Stimulated activated naive CD4-positive, alpha-beta T cell treated with Interleukin-2 at 50 U/mL for 16 hours (primary cell): ENCODE data around the gene REXO2.

Experiments
- DNase-seq: peaks from one replicate; lab custom pipeline; 2025; lab: John Stamatoyannopoulos, UW

The REXO2 gene

DNA sequence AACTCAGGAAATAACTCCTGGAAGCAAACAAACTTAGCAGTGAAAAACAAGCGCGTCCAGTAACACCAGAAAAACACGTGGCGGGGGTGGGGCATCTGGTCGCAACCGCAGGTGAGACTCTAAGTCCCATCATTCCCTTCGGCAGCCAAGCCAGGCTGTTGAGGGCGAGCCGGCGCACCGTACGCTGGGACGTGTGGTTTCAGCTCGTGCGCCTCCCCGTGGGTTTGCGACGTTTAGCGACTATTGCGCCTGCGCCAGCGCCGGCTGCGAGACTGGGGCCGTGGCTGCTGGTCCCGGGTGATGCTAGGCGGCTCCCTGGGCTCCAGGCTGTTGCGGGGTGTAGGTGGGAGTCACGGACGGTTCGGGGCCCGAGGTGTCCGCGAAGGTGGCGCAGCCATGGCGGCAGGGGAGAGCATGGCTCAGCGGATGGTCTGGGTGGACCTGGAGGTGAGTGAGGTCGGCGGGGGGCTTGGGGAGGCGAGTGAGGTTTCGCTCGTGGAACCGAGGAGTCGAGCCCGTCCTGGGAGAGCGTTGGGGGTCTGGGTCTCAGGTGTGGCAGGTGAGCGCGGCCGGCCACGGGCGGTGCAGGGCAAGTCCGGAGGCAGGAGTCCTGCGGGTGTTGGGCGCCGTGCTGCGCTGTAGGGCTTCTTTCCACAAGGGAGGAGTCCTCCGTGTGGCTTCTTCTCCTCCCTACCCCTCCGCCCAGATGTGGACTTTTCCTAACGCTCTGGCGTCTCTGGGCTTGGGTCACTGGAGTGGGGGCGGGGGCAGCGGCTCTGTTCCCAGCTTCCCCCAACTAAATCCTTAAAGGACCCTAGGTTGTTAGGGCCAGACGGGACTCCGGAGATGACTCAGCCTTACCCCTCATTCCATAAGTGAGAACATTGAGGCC, at the start of gene REXO2:
TSS of gene REXO2 (plus strand) at position 239 of the 892 bp plus-strand sequence. CDS start at position 301, 62 bp downstream.
- peak; percentile 96 for DNase-seq

- no peak for DNase-seq
Observed at GRCh38 chr11:114392735-114393667, 46.3 kb upstream of the REXO2 start.

DNA sequence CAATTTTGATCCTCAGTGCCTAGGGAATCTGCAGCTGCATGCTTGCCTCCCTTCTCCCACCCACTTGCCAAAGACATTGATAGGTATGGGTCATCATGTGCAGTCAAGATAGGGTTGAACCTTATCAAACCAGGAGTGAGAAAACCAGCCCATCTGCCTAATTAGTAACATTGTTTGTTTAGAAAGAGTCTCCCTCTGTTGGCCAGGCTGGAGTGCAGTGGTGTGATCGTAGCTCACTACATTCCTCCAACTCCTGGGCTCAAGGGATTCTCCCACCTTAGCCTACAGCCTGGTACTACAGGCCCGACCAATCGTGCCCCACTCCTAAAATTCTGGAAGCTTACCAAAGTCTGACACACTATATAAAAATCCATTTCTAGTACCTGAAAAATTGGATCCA, 43.5 kb upstream of the REXO2 start:
- no peak for DNase-seq

DNA sequence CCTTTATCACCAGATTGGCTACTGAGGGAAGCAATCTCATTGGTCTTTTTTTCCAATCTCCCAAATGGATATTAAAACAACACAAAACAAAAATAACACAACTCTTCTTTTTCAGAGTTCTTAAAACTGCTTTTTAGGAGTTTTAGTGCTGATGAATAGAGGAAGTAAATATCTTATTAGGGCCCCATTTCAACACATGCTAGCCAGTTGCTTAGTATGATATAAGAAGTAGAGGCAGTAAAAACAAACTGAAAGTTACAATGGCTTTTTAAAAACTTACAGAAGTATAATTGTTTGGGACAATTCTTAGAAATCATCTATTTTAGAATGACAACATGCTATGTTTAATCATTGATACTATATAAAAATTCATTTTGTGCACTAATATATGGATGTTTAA, 42.4 kb upstream of the REXO2 start:
- DNase-seq, result no peak

GRCh38 chr11:114397349-114397982, 41.8 kb upstream of the REXO2 start:
- DNase-seq, result no peak

DNA sequence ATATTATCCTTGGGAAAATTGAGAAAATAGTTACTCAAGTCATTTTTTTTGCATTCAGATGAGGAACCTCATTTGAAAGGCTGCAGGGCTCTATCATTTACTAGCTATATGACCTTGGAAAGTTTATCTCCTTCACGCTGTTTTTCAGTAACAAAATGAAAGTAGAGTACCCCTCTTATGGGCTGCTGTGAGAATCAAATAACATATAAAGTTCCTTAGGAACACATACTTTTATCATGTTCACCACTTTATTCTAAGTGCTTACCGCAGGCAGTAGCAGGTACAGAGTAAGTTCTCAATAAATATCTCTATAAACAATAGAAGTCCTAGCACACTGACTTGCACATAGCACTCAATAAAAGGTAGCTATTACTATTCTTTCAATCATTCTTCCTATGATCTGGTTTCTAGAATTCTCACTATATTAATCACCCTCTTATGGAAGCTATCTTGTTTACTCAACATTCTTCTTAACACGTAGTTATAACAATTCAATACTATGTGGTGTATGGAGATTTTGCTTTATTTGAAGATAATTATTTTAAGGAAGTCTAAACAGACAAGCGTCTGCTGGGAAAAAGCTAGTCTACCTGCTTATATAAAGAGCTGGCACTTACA, 40.9 kb upstream of the REXO2 start:
- DNase-seq, result no peak

DNA sequence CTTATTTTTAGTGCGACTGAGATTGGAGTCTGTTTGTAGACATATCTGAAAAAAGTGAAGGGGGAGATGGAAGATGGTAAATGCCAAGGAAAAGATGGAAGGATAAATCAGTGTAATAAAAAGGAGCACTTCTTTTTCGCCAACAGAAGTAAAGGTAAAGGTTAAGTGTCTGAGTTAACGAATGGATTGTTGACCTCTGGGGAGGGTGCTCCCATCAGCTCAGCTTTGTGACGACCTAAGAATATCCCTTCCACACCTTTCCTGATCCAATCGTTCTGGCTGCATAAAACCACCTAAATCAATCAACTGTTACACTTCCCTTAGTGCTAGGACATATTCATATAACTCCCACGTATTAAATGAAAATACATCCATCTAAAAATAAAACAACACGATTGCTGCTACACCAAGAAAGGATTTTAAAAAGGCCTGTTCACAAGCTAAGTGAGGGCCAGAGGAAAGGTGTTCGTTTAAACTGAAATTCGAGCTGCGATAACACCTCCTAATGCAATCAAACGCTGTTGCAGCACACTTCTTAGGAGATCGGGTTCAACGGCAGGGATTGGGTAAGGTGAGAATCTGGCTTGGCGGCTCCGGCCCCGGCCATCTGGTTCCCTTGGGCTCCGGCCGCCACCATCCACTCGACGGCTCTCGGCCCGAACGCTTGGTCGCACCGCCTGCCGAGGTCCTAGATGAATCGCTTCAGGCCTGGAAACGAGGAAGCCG, 39.6 kb upstream of the REXO2 start:
- no peak for DNase-seq

DNA sequence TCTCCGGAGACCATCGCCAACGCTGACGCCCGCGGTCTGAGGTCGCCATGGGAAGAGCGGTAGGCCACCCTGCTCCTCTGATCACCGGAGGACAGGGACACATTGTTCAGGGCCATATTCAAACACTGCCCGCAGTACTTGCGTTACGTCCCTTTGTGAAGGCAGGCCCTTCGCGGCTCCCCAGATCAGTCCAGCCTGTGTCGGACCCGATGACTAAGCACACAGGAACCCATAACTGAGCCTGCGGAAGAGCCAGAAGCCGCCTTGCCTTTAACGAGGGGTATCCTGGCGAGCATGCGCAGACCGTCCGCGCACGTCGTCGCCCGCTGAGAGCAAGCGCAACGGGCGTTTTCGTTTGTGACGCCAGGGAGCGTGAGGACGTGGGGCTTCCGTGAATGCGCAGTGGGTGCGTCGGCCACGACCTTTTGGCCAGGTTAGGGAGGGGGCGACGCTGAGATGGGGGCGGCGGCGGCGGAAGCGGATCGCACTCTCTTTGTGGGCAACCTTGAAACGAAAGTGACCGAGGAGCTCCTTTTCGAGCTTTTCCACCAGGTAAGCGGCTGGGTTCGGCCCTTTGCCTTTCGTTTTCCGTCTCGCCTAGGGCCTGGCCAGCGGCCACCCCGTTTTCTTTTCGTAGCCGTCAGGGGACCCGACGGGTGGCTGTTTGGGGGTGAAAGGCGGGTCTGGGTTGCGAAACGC, 38.9 kb upstream of the REXO2 start, which contains the start of the genes C11orf71 and RBM7:
TSS of gene C11orf71 (minus strand) at position 296 of the 699 bp plus-strand sequence. CDS start at position 116, 180 bp downstream.
TSS of gene RBM7 (plus strand) at position 451 of the 699 bp plus-strand sequence. CDS start at position 457, 6 bp downstream.
- peak; percentile 98 for DNase-seq

- DNase-seq, result no peak
Observed at GRCh38 chr11:114400915-114401223, 38.4 kb upstream of the REXO2 start.

DNA sequence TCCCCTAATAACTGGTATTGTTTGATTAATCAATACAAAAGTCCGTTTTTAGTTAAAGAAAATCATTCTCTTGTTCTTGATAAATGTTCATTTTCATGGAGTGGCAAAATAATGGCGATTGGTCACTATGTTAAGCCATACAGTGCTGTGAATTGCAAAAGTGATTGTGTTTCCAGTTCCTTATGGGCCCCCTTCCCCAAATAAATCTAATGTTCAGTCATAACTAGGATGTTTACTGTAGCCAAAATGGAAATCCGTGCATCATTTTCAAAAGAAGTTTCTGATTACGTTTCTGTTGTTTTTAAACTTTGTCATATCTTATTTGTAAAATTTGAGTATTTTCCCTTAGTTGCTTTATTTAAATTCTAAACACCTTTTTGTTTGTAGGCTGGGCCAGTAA, 38.0 kb upstream of the REXO2 start:
- no peak for DNase-seq

DNA sequence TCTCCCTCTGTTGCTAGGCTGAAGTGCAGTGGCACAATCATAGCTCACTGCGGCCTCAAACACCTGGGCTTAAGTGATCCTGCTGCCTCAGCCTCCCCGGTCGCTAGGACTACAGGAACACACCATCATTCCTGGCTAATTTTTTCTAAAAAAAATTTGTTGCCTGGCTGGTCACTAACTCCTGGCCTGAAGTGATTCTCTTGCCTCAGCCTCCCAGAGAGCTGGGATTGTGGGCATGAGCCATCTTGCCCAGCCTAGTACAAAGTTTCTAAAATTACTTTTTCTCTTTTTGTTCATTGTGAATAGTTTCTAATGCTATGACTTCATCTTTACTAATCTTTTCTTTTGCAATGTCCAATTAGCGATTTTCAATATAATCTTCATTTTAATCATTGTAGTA, 26.3 kb upstream of the REXO2 start:
- no peak for DNase-seq

GRCh38 chr11:114413958-114414357, 25.3 kb upstream of the REXO2 start:
- no peak for DNase-seq

DNA sequence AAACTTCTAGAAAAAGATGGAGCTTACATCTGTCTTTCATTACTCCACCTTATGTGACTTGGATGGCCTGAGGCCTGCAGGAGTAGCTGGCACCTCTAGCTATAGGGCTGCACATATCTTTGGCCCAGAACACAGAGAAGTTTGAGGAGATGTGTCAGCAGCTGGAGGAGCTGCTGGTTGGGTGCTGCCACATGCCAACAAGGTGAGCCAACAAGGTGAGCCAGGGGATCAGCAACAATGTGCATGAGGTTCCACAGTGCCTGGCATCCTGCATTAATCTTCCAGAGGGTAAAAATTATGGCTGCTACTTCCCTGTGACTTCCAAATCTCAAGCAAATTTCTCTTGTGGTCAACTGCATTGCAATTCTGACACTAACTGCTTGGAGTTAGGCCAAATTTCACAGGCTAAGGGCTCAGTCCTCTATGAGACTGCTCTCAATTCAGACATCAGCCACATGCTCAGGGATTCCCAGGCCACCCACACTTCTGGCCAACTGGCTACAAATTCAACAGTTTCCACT, 22.8 kb upstream of the REXO2 start:
- no peak for DNase-seq

DNA sequence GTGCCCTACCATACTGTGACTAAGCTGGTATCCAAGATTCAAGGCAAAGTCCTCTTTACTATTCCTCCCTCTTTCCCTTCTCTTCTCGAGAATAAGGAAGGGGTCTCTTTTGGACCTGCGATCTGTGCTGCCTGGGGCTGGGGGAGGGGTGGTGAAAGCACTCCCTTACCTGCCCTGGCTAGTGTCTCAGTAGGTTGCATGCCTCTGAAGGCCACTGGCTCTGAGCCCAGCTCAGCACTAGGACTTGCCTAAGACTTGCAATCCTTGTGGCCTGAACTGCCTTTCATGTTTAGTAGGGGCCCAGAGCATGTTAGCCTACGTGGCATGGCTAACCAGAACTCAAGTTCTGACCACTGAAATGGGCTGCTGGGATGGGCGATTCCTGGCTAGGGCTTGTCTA, 13.0 kb upstream of the REXO2 start:
- DNase-seq, result no peak

DNA sequence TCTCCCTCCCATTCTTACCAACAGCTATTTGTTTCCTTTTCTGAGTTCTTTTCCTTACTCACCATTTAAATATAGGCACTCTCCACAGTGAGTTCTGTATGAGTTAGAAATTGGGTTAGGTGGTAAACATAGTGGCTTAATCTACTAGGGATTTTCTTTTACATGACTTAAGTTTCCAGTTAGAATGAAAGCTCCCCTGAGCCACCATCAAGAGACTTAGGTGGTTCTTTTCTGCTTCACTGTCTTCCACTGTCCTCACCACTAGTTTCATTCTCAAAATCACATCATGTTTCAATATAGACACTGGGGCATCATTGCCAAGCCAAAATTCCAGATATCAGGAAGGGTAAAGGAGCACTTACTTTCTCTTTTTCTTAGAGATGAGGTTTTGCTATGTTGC, 9.0 kb upstream of the REXO2 start:
- no peak for DNase-seq

DNA sequence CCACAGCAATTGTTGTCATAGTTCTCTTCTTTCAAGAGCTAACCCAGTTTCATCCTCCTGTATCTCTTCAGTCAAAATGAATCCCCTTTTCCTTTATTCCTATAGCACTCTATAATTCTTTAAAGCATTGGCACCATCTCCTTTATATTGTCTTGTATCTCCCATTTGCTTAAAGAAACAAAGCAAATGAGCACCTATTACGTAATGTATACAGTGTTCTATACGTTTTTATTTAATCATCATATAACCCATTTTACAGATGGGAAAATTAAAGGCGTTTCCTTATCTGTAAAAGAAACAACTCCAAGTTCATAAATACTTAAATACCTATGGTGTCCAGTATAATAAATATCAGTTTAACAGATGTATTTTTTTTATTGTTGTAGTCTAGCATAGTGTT, 6.4 kb upstream of the REXO2 start:
- no peak for DNase-seq

- DNase-seq, result no peak
Observed at GRCh38 chr11:114433376-114433775, 5.9 kb upstream of the REXO2 start.

GRCh38 chr11:114438303-114438702, 964 bp upstream of the REXO2 start:
- DNase-seq, result no peak

DNA sequence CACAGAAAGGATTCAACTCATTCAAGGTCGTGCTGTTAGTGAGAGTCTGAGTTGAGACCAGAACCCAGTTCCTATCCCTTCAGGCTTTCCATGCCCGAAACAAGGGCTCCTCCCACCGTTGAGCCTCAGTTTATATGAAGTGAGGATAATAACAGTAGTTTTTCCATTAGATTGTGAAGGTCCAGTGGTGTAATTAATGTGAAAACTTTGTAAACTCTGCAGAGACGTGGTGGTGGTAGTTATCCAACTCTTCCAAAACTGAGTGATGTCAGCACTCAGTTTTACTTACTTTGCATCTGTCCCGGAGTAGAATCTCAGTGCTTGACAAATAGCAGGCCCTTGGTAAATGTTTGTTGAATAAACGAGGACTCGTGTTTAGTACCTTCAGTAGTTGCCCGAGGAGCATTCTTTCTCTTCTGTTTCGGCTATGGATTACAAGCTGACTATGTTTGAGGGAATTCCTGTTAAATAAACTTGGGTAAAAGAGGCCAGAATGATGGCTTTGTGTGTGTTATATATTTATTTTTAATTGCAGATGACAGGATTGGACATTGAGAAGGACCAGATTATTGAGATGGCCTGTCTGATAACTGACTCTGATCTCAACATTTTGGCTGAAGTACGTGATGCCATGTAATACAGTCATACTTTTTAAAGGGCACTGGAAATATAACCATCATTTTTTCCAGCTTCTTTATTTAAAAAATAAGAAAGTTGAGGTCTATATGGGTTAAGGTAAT, 1.0 kb downstream of the REXO2 start:
- no peak for DNase-seq
